H9 (cell line): ENCODE data around the gene CALR3. TPM values are rescaled to one million over a fixed set of nuclear protein-coding genes. Genes with fewer than 3 reads are reported as not detected.
"Not testable (repeated sequence)": the region's sequence is repeated elsewhere in the genome, so short reads cannot be mapped to it uniquely, and the experiment has no call there.

Experiments used
- DNase-seq: peaks from one replicate; pipeline ENCODE4 v3.0.0-alpha.2; 2017
- H2AFZ ChIP-seq: one replicate; pipeline ENCODE4 v1.6.1; 2013; ENCODE audit warnings: mild to moderate bottlenecking, low read length, control low read depth, moderate library complexity
- H2AK5ac ChIP-seq: 2 replicates; pipeline ENCODE4 v1.6.1; 2013; ENCODE audit warnings: low read length, control low read depth, mixed read lengths; ENCODE audit not compliant: insufficient read length
- H2BK120ac ChIP-seq: one replicate; pipeline ENCODE4 v1.6.1; 2013; ENCODE audit warnings: low read depth, mild to moderate bottlenecking, low read length, control low read depth, inconsistent platforms; ENCODE audit not compliant: poor library complexity, severe bottlenecking
- H2BK12ac ChIP-seq: 2 replicates; pipeline ENCODE4 v1.6.1; 2013; ENCODE audit warnings: low read length, control low read depth, mixed read lengths, low read depth; ENCODE audit not compliant: insufficient read length
- H2BK15ac ChIP-seq: 2 replicates; pipeline ENCODE4 v1.6.1; 2013; ENCODE audit warnings: low read depth, low read length, control low read depth
- H2BK20ac ChIP-seq: one replicate; pipeline ENCODE4 v1.6.1; 2013; ENCODE audit warnings: low read depth, mild to moderate bottlenecking, low read length, control low read depth, inconsistent platforms; ENCODE audit not compliant: poor library complexity, severe bottlenecking
- H2BK5ac ChIP-seq: 2 replicates; pipeline ENCODE4 v1.6.1; 2013; ENCODE audit warnings: low read length, control low read depth, mixed read lengths; ENCODE audit not compliant: insufficient read length
- H3K14ac ChIP-seq: 2 replicates; pipeline ENCODE4 v1.6.1; 2013; ENCODE audit warnings: low read length, control low read depth; ENCODE audit not compliant: insufficient read depth
- H3K18ac ChIP-seq: 2 replicates; pipeline ENCODE4 v1.6.1; 2013; ENCODE audit warnings: low read depth, mild to moderate bottlenecking, mixed read lengths, low read length, control low read depth; ENCODE audit not compliant: insufficient read length
- H3K23ac ChIP-seq: 2 replicates; pipeline ENCODE4 v1.6.1; 2013; ENCODE audit warnings: low read length, control low read depth, mixed read lengths, low read depth; ENCODE audit not compliant: insufficient read length
- H3K23me2 ChIP-seq: 2 replicates; pipeline ENCODE4 v1.6.1; 2013; ENCODE audit warnings: low read depth, mild to moderate bottlenecking, mixed read lengths, low read length, control low read depth; ENCODE audit not compliant: insufficient read length, poor library complexity, severe bottlenecking
- H3K27ac ChIP-seq: 2 replicates; pipeline ENCODE4 v1.5.1; 2013; ENCODE audit warnings: low read length, control low read depth, mixed read lengths, low read depth; ENCODE audit not compliant: insufficient read length
- H3K27me3 ChIP-seq: 2 replicates; pipeline ENCODE4 v1.6.1; 2013; ENCODE audit warnings: low read length, control low read depth, inconsistent platforms; ENCODE audit not compliant: insufficient read depth
- H3K4ac ChIP-seq: 2 replicates; pipeline ENCODE4 v1.6.1; 2013; ENCODE audit warnings: low read depth, mild to moderate bottlenecking, control low read depth, inconsistent platforms, low read length, moderate library complexity
- H3K4me1 ChIP-seq: 2 replicates; pipeline ENCODE4 v1.6.1; 2013; ENCODE audit warnings: low read length, control low read depth, inconsistent platforms; ENCODE audit not compliant: insufficient read depth
- H3K4me2 ChIP-seq: 2 replicates; pipeline ENCODE4 v1.6.1; 2013; ENCODE audit warnings: low read length, control low read depth, mixed read lengths; ENCODE audit not compliant: insufficient read length, insufficient read depth
- H3K56ac ChIP-seq: 2 replicates; pipeline ENCODE4 v1.6.1; 2013; ENCODE audit warnings: low read depth, mild to moderate bottlenecking, mixed read lengths, low read length, control low read depth; ENCODE audit not compliant: insufficient read length
- H3K79me1 ChIP-seq: 2 replicates; pipeline ENCODE4 v1.6.1; 2013; ENCODE audit warnings: low read depth, mild to moderate bottlenecking, moderate library complexity, low read length, control low read depth, inconsistent platforms; ENCODE audit not compliant: insufficient read depth, poor library complexity, severe bottlenecking
- H3K79me2 ChIP-seq: 2 replicates; pipeline ENCODE4 v1.6.1; 2013; ENCODE audit warnings: low read length, control low read depth, inconsistent platforms; ENCODE audit not compliant: insufficient read depth
- H3K9ac ChIP-seq: 2 replicates; pipeline ENCODE4 v1.6.1; 2013; ENCODE audit warnings: low read length, control low read depth, mixed read lengths; ENCODE audit not compliant: insufficient read length; ENCODE audit errors: extremely low read depth
- H3K9me3 ChIP-seq: one replicate; pipeline ENCODE4 v1.6.1; 2013; ENCODE audit warnings: low read depth, low read length, inconsistent platforms; ENCODE audit not compliant: control insufficient read depth
- H3T11ph ChIP-seq: one replicate; pipeline ENCODE4 v1.6.1; 2013; ENCODE audit warnings: mild to moderate bottlenecking, low read length, control low read depth, inconsistent platforms
- H4K20me1 ChIP-seq: one replicate; pipeline ENCODE4 v1.6.1; 2013; ENCODE audit not compliant: control insufficient read depth, insufficient read length, insufficient read depth
- H4K5ac ChIP-seq: 2 replicates; pipeline ENCODE4 v1.6.1; 2013; ENCODE audit warnings: low read depth, mild to moderate bottlenecking, mixed read lengths, low read length, control low read depth; ENCODE audit not compliant: insufficient read length
- H4K8ac ChIP-seq: replicated peaks from 2 replicates; pipeline ENCODE4 v1.6.1; 2013; ENCODE audit warnings: low read length, control low read depth, mixed read lengths, low read depth; ENCODE audit not compliant: insufficient read length
- H4K91ac ChIP-seq: 2 replicates; pipeline ENCODE4 v1.6.1; 2013; ENCODE audit warnings: low read depth, mild to moderate bottlenecking, moderate library complexity, mixed read lengths, low read length, control low read depth; ENCODE audit not compliant: insufficient read length
- H3K27ac Mint-ChIP-seq, 3 experiments: 2 replicates in 2 of 3; 3 replicates in 1 of 3; pipeline ENCODE4 v1.8.0; 2020 to 2021; ENCODE audit warnings: mixed read lengths in 3 of 3, mild to moderate bottlenecking in 1 of 3, moderate library complexity in 1 of 3
- H3K27me3 Mint-ChIP-seq: 2 replicates; pipeline ENCODE4 v1.8.0; 2021; ENCODE audit warnings: low read depth, mild to moderate bottlenecking, moderate library complexity, mixed read lengths
- H3K36me3 Mint-ChIP-seq, 3 experiments: 2 replicates in 2 of 3; 3 replicates in 1 of 3; pipeline ENCODE4 v1.8.0; 2020 to 2021; ENCODE audit warnings: low read depth in 3 of 3, mixed read lengths in 3 of 3; ENCODE audit not compliant: insufficient read depth in 1 of 3
- H3K4me1 Mint-ChIP-seq, 2 experiments: 2 replicates each; pipeline ENCODE4 v1.8.0; 2020; ENCODE audit warnings: mixed read lengths in 2 of 2
- H3K4me3 Mint-ChIP-seq, 2 experiments: 2 replicates in 1 of 2; 3 replicates in 1 of 2; pipeline ENCODE4 v1.8.0; 2020 to 2021; ENCODE audit warnings: mild to moderate bottlenecking in 2 of 2, mixed read lengths in 2 of 2, moderate library complexity in 1 of 2
- H3K9me3 Mint-ChIP-seq, 2 experiments: 2 replicates in 1 of 2; 3 replicates in 1 of 2; pipeline ENCODE4 v1.8.0; 2020; ENCODE audit warnings: mild to moderate bottlenecking in 2 of 2, mixed read lengths in 2 of 2, moderate library complexity in 1 of 2
- WGBS: extraction: QIAGEN DNeasy Blood & Tissue Kit; methylation state at CpG from one replicate; pipeline ENCODE4 v1.1.7; 2013; ENCODE audit warnings: missing lambda C conversion rate, low lambda C conversion rate, mixed read lengths; ENCODE audit not compliant: insufficient read length; ENCODE audit errors: extremely low coverage; 5-methylcytosine and 5-hydroxymethylcytosine counted together
- total RNA-seq: library from RNA; stranded (reverse); gene quantifications from 2 replicates; pipeline ENCODE4 v1.2.1, GENCODE V29; 2021
- TF ChIP-seq, protein P1 (sequence below): fragments of 200-600 bp; sonication (generic); conservative IDR thresholded peaks from 3 replicates; pipeline ENCODE4 v1.8.0; 2021; ENCODE audit warnings: antibody characterized with exemption, mild to moderate bottlenecking

Gene CALR3
- total RNA-seq, 1 experiment from 2014 or later = 0.44 TPM

DNA sequence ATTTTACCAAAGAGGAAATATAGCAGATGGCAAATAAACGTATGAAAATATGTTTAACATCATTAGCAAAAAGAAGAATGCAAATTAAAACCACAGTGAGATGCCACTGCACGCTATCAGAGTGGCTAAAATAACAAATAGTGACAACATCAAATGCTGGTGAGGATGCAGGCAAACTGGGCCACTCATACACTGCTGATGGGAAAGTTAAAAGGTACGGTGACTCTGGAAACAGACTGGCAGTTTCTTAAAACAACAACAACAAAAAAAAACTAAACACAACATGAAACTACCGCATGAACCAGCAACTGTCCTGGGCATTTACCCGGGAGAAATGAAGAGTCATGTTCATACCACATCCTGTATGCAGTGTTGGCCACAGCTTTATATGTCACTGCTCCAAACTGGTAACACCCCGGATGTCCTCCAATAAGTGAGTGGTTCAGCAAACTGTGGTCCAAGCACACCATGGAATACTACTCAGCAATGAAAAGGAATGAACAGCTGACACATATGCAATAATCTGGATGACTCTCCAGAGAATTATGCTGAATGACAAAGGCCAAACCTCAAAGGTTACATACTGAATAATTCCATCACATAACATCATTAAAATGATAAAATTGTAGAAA, 46.5 kb downstream of the CALR3 start:
- Histone ChIP-seq H2BK15ac (no peak overlapping the region), H2BK5ac (no peak overlapping the region), H3K14ac (no peak overlapping the region), H2BK120ac (no peak overlapping the region), H3T11ph (no peak overlapping the region), H3K27me3 (no peaks in the 10 kb centered on the region), H3K9me3 (no peaks in the 10 kb centered on the region), H4K91ac (no peak overlapping the region), H4K5ac (no peak overlapping the region), H3K4me2 (no peak overlapping the region), H2AK5ac (no peak overlapping the region), H2BK20ac (no peak overlapping the region), H3K23me2 (no peaks in the 10 kb centered on the region), H3K79me2 (peaks cover 11% of the 10 kb centered on the region; the same call in 1 of the 2 replicates), H3K27ac (no peak overlapping the region), H3K4me1 (peaks cover 2% of the 10 kb centered on the region; the same call in 1 of the 2 replicates), H3K18ac (no peak overlapping the region), H4K20me1 (no peaks in the 10 kb centered on the region), H3K9ac (no peak overlapping the region), H3K4ac (no peak overlapping the region), H3K56ac (no peak overlapping the region), H2AFZ (no peak overlapping the region), H3K79me1 (peaks cover 6% of the 10 kb centered on the region), H4K8ac (no peak overlapping the region), H2BK12ac (no peak overlapping the region), H3K23ac (no peak overlapping the region)
- TF ChIP-seq, protein P1, sequence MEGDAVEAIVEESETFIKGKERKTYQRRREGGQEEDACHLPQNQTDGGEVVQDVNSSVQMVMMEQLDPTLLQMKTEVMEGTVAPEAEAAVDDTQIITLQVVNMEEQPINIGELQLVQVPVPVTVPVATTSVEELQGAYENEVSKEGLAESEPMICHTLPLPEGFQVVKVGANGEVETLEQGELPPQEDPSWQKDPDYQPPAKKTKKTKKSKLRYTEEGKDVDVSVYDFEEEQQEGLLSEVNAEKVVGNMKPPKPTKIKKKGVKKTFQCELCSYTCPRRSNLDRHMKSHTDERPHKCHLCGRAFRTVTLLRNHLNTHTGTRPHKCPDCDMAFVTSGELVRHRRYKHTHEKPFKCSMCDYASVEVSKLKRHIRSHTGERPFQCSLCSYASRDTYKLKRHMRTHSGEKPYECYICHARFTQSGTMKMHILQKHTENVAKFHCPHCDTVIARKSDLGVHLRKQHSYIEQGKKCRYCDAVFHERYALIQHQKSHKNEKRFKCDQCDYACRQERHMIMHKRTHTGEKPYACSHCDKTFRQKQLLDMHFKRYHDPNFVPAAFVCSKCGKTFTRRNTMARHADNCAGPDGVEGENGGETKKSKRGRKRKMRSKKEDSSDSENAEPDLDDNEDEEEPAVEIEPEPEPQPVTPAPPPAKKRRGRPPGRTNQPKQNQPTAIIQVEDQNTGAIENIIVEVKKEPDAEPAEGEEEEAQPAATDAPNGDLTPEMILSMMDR = no peak
- no peaks in the 10 kb centered on the region for H3K27me3 Mint-ChIP-seq
- H3K4me1 Mint-ChIP-seq = peaks cover 32 to 40% of the 10 kb centered on the region in 2 experiments
- no CpG with 5 or more reads among the region's 6 CpGs for WGBS
- no peak for DNase-seq
- no peak overlapping the region for H3K4me3 Mint-ChIP-seq
- peaks cover 0 to 8% (median 4%) of the 10 kb centered on the region in 3 experiments; a peak in 4 of 7 replicates for H3K36me3 Mint-ChIP-seq
- H3K9me3 Mint-ChIP-seq = no peaks in the 10 kb centered on the region
- H3K27ac Mint-ChIP-seq = no peak overlapping the region

DNA sequence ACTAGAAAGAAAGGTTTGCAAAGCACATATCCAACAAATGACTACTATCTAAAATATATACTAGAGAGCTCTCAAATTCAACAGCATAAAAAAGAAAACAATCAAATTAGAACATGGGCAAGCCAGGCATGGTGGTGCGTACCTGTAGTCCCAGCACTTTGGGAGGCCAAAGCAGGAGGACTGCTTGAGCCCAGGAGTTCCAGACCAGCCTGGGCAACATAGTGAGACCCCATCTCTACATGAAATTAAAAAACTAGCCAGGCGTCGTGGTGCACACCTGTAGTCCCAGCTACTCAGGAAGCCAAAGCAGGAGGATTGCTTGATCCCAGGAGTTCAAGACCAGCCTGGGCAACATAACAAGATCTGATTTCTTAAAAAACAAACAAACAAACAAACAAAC, 47.1 kb downstream of the CALR3 start:
- H4K20me1 ChIP-seq, H4K5ac ChIP-seq, H3K56ac ChIP-seq, H3K4me1 ChIP-seq, H3K27me3 Mint-ChIP-seq, H3K79me1 ChIP-seq, H3K4ac ChIP-seq, H2AK5ac ChIP-seq, H2BK12ac ChIP-seq, H3K18ac ChIP-seq, H3K4me2 ChIP-seq, H3K79me2 ChIP-seq, H3K27ac Mint-ChIP-seq, H3K4me3 Mint-ChIP-seq, H3K27ac ChIP-seq, H3K27me3 ChIP-seq, H2BK20ac ChIP-seq, DNase-seq, H3K14ac ChIP-seq, H3K23me2 ChIP-seq, H3T11ph ChIP-seq, H2AFZ ChIP-seq, H4K91ac ChIP-seq, H2BK120ac ChIP-seq, H3K9ac ChIP-seq, H3K9me3 Mint-ChIP-seq, H2BK5ac ChIP-seq, H3K36me3 Mint-ChIP-seq, H4K8ac ChIP-seq, H2BK15ac ChIP-seq, H3K9me3 ChIP-seq, H3K23ac ChIP-seq: not testable (repeated sequence)
- no CpG with 5 or more reads among the region's 3 CpGs for WGBS
- H3K4me1 Mint-ChIP-seq = peaks cover 27 to 35% of the 10 kb centered on the region in 2 experiments
